Activated CD4-positive, alpha-beta T cell treated with anti-CD3 and anti-CD28 coated beads, Interleukin-2, amount 50 U/mL, for 4 hours (primary cell): ENCODE data around the gene CGNL1.

Experiments
- DNase-seq, 2 experiments: peaks; one replicate each; pipeline ENCODE4 v3.0.0-alpha.2; 2020

CGNL1 gene

GRCh38 chr15:57551715-57552677 is 175.7 kb downstream of the CGNL1 start:
- no peak for DNase-seq

- no peak for DNase-seq
Observed at GRCh38 chr15:57552678-57553334, 176.5 kb downstream of the CGNL1 start.

GRCh38 chr15:57553526-57553925 is 177.2 kb downstream of the CGNL1 start:
- DNase-seq = no peak

GRCh38 chr15:57554063-57554811 is 177.9 kb downstream of the CGNL1 start:
- DNase-seq = no peak

- DNase-seq = no peak
Observed at GRCh38 chr15:57554812-57555179, 178.5 kb downstream of the CGNL1 start.

- no peak for DNase-seq
Observed at GRCh38 chr15:57555270-57555669, 179.0 kb downstream of the CGNL1 start.

- no peak for DNase-seq
Observed at GRCh38 chr15:57556040-57556439, 179.7 kb downstream of the CGNL1 start.

GRCh38 chr15:57557267-57557666 is 181.0 kb downstream of the CGNL1 start:
- no peak for DNase-seq

GRCh38 chr15:57557810-57558209 is 181.5 kb downstream of the CGNL1 start:
- DNase-seq = no peak

- peak; percentile 64 to 73 for DNase-seq
Observed at GRCh38 chr15:57559875-57560274, 183.6 kb downstream of the CGNL1 start.

GRCh38 chr15:57561041-57561711 is 184.9 kb downstream of the CGNL1 start:
- peak; percentile 43 to 44 for DNase-seq

GRCh38 chr15:57562196-57562769 is 186.0 kb downstream of the CGNL1 start:
- DNase-seq = no peak

GRCh38 chr15:57563416-57563815 is 187.1 kb downstream of the CGNL1 start:
- no peak for DNase-seq

GRCh38 chr15:57565311-57565710 is 189.0 kb downstream of the CGNL1 start:
- DNase-seq = peak in 1 of 2 experiments; percentile 8

GRCh38 chr15:57566834-57567233 is 190.5 kb downstream of the CGNL1 start:
- no peak for DNase-seq

GRCh38 chr15:57567891-57568290 is 191.6 kb downstream of the CGNL1 start:
- DNase-seq = no peak

GRCh38 chr15:57568299-57568698 is 192.0 kb downstream of the CGNL1 start:
- DNase-seq = no peak

- DNase-seq = no peak
Observed at GRCh38 chr15:57570340-57570739, 194.0 kb downstream of the CGNL1 start.

GRCh38 chr15:57570994-57571393 is 194.7 kb downstream of the CGNL1 start:
- no peak for DNase-seq

GRCh38 chr15:57571725-57572124 is 195.4 kb downstream of the CGNL1 start:
- no peak for DNase-seq

GRCh38 chr15:57572468-57572867 is 196.2 kb downstream of the CGNL1 start:
- DNase-seq = no peak

GRCh38 chr15:57573151-57573550 is 196.8 kb downstream of the CGNL1 start:
- DNase-seq = no peak
